PC-3 (cell line): ENCODE results near the gene AOPEP. TPM values are rescaled to one million over a fixed set of nuclear protein-coding genes. Genes with fewer than 3 reads are reported as not detected.

Experiments used
- ATAC-seq: fragments of 200-7000 bp; cut with Tn5 transposase; 2 replicates; pipeline ENCODE4 v1.9.1; 2020; ENCODE audit warnings: mild to moderate bottlenecking, moderate library complexity
- BruUV-seq: library from RNA; stranded (reverse); fragments of 400-500 nt; replicated peaks from 2 replicates; lab custom pipeline; 2021; lab: Mats Ljungman, UMichigan
- CTCF ChIA-PET: fragments of 300-600 bp; sonication (Branson Sonifier 250); formaldehyde crosslinking; loops from one replicate; lab custom pipeline; 2022; ENCODE audit warnings: antibody characterized with exemption; lab: Charles Lee
- POLR2A ChIA-PET: fragments of 300-600 bp; sonication (Branson Sonifier 250); formaldehyde crosslinking; loops from one replicate; lab custom pipeline; 2022; ENCODE audit warnings: antibody characterized with exemption; ENCODE audit not compliant: unreplicated experiment; lab: Charles Lee
- DNase-seq: peaks from one replicate; pipeline ENCODE4 v3.0.0-alpha.2; 2015
- H2AFZ ChIP-seq: fragments of 300-600 bp; sonication (generic); 2 replicates; pipeline ENCODE4 v1.6.0; 2016; ENCODE audit warnings: antibody characterized with exemption, low read length
- H3F3A ChIP-seq: fragments of 300-600 bp; sonication (generic); one replicate; pipeline ENCODE4 v1.6.0; 2017; ENCODE audit warnings: antibody characterized with exemption, low read length, control low read depth, mild to moderate bottlenecking; ENCODE audit not compliant: unreplicated experiment
- H3K27ac ChIP-seq: fragments of 300-600 bp; sonication (generic); 2 replicates; pipeline ENCODE4 v1.5.1; 2016; ENCODE audit warnings: mild to moderate bottlenecking, low read length
- H3K27me3 ChIP-seq: fragments of 300-600 bp; sonication (generic); 2 replicates; pipeline ENCODE4 v1.6.1; 2016; ENCODE audit warnings: low read length, mixed read lengths
- H3K36me3 ChIP-seq: fragments of 300-600 bp; sonication (generic); 2 replicates; pipeline ENCODE4 v1.6.1; 2016; ENCODE audit warnings: low read depth, mixed run types, low read length, mixed read lengths
- H3K4me1 ChIP-seq: fragments of 300-600 bp; sonication (generic); 2 replicates; pipeline ENCODE4 v1.5.1; 2016; ENCODE audit warnings: low read length; ENCODE audit not compliant: insufficient read depth
- H3K4me2 ChIP-seq: fragments of 300-600 bp; sonication (generic); 2 replicates; pipeline ENCODE4 v1.6.0; 2016; ENCODE audit warnings: low read length
- H3K4me3 ChIP-seq: fragments of 300-600 bp; sonication (generic); 2 replicates; pipeline ENCODE4 v1.5.1; 2016; ENCODE audit warnings: mild to moderate bottlenecking, low read length, mixed read lengths
- H3K79me2 ChIP-seq: fragments of 300-600 bp; sonication (generic); 2 replicates; pipeline ENCODE4 v1.6.1; 2017; ENCODE audit warnings: low read length, mixed read lengths
- H3K9ac ChIP-seq: fragments of 300-600 bp; sonication (generic); 2 replicates; pipeline ENCODE4 v1.6.0; 2016; ENCODE audit warnings: mild to moderate bottlenecking, low read length
- H3K9me2 ChIP-seq: fragments of 300-600 bp; sonication (generic); replicated peaks from 2 replicates; pipeline ENCODE4 v1.6.1; 2016; ENCODE audit warnings: mixed run types, low read length, mixed read lengths
- H3K9me3 ChIP-seq: fragments of 300-600 bp; sonication (generic); 2 replicates; pipeline ENCODE4 v1.6.1; 2016; ENCODE audit warnings: low read length, mixed read lengths
- H4K20me1 ChIP-seq: fragments of 300-600 bp; sonication (generic); 2 replicates; pipeline ENCODE4 v1.6.1; 2016; ENCODE audit warnings: low read length, mixed read lengths
- CTCF ChIP-seq: fragments of 300-600 bp; sonication (generic); conservative IDR thresholded peaks from 2 replicates; pipeline ENCODE4 v1.5.1; 2017; ENCODE audit warnings: antibody characterized with exemption, low read depth, mild to moderate bottlenecking, low read length
- EZH2 ChIP-seq: fragments of 300-600 bp; sonication (generic); IDR thresholded peaks from one replicate; pipeline ENCODE4 v1.6.1; 2017; ENCODE audit warnings: antibody characterized with exemption, mild to moderate bottlenecking, low read length; ENCODE audit not compliant: unreplicated experiment
- EZH2phosphoT487 ChIP-seq: fragments of 300-600 bp; sonication (generic); IDR thresholded peaks from 2 replicates; pipeline ENCODE4 v1.6.1; 2018; ENCODE audit warnings: mild to moderate bottlenecking, antibody characterized with exemption, low read length, borderline replicate concordance
- intact Hi-C: fragments of 100-400 bp; cut with micrococcal nuclease; formaldehyde crosslinking; loops from 2 replicates; pipeline ENCODE4 v1.9.0; 2023
- total RNA-seq: library from RNA; depleted of rRNA; stranded (reverse); fragments of >200 nt; gene quantifications from 2 replicates; pipeline ENCODE4 v1.2.3, GENCODE V29; 2014

Gene AOPEP
- total RNA-seq, 1 experiment from 2014 or later, result 23.1 TPM

GRCh38 chr9:94728719-94729118 is 2.2 kb downstream of the AOPEP start:
- H3K9me3 ChIP-seq, result no peaks in the 10 kb centered on the region
- ChIA-PET POLR2A (no interaction called here), CTCF (no interaction called here)
- H2AFZ ChIP-seq, result no peak overlapping the region
- H3K27ac ChIP-seq, result no peak overlapping the region
- ATAC-seq (no peak), DNase-seq (no peak)
- H3K4me2 ChIP-seq, result no peak overlapping the region
- H3K9me2 ChIP-seq, result no peaks in the 10 kb centered on the region
- intact Hi-C loops, result loop anchor here (10.0 kb wide), 1 partner anchor 444 kb away; no protein-coding TSS in a partner anchor
- H3K9ac ChIP-seq, result no peak overlapping the region
- no peaks in the 10 kb centered on the region for H4K20me1 ChIP-seq
- no peaks in the 10 kb centered on the region for H3F3A ChIP-seq
- H3K4me3 ChIP-seq, result no peak overlapping the region
- BruUV-seq, result no TSS peak
- H3K79me2 ChIP-seq, result peaks cover 31% of the 10 kb centered on the region
- peaks cover 7% of the 10 kb centered on the region for H3K4me1 ChIP-seq
- no peak for TF ChIP-seq EZH2
- no peak for TF ChIP-seq CTCF
- no peak for TF ChIP-seq EZH2phosphoT487
- no peaks in the 10 kb centered on the region for H3K36me3 ChIP-seq
- no peaks in the 10 kb centered on the region for H3K27me3 ChIP-seq

DNA sequence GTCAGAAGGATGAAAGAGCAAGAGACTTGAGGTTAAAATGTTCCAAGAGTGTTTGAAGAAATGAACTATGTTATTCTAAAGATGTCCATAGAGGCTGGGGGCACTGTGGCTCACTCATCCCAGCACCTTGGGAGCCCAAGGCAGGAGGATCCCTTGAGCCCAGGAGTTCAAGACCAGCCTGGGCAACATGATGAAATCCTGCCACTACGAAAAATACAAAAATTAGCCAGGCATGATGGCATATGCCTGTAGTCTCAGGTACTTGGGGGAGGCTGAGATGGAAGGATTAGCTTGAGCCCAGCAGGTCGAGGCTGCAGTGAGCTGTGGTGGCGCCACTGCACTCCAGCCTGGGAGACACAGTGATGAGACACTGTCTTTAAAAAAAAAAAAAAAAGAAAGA is 2.7 kb downstream of the AOPEP start:
- Histone ChIP-seq H3F3A (no peaks in the 10 kb centered on the region), H3K4me2 (no peak overlapping the region), H2AFZ (no peak overlapping the region), H3K4me3 (no peak overlapping the region), H3K27ac (no peak overlapping the region), H3K9me3 (no peaks in the 10 kb centered on the region), H3K27me3 (no peaks in the 10 kb centered on the region), H3K4me1 (peaks cover 7% of the 10 kb centered on the region), H4K20me1 (no peaks in the 10 kb centered on the region), H3K79me2 (peaks cover 31% of the 10 kb centered on the region), H3K9me2 (no peaks in the 10 kb centered on the region), H3K36me3 (no peaks in the 10 kb centered on the region), H3K9ac (no peak overlapping the region)
- DNase-seq, result no peak
- ChIA-PET POLR2A (no interaction called here), CTCF (no interaction called here)
- BruUV-seq, result no TSS peak
- intact Hi-C loops, result loop anchor here (10.0 kb wide), 1 partner anchor 444 kb away; no protein-coding TSS in a partner anchor
- TF ChIP-seq EZH2 (no peak), EZH2phosphoT487 (no peak), CTCF (peak; percentile 36; the same call in 1 of the 2 replicates)
- ATAC-seq, result no peak

DNA sequence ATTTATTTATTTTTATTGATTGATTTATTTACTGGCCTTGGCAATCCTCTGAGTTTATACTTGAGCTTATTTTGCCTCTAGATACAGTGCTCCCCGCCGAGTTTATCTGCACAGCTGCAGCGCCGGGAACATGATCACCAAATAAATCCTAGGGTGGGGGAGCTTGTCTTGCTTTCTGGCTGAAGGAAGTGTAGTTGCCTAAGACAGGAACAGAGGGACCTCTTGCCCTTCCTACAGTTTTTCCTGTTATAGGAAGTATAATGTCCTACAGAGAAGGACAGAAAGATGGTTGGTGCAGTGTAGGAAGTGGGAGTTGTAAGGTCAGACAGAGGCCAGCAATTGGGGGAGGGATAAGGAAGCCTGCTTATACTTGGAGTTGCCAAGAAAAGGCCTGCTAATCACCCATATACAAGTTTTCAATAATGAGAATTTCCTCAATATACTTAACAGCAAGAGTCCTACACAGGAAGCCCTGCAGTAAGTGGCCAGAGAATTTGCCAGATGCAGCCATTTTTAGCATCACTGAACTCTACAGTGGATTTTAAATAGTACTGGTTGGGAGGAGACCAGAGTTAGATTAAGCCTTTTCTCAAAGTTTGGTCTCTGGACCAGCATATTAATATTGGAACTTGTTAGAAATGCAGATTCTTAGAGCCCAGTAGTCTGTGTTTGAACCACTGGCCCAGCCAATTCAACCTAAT is 7.7 kb downstream of the AOPEP start:
- intact Hi-C loops, result no loop called here

More for the DNA sequence above, 7.7 kb downstream of the AOPEP start:
- no peak overlapping the region for H2AFZ ChIP-seq
- no peak overlapping the region for H3K27ac ChIP-seq
- H3K27me3 ChIP-seq, result no peaks in the 10 kb centered on the region
- TF ChIP-seq EZH2phosphoT487, result no peak
- no peak for TF ChIP-seq EZH2
- TF ChIP-seq CTCF, result no peak
- no peaks in the 10 kb centered on the region for H3K9me2 ChIP-seq
- H3K36me3 ChIP-seq, result no peaks in the 10 kb centered on the region
- BruUV-seq, result no TSS peak
- DNase-seq (no peak), ATAC-seq (no peak)
- peaks cover 11% of the 10 kb centered on the region for H3K79me2 ChIP-seq
- no peak overlapping the region for H3K4me2 ChIP-seq
- no peaks in the 10 kb centered on the region for H4K20me1 ChIP-seq
- H3K4me1 ChIP-seq, result no peaks in the 10 kb centered on the region
- no peak overlapping the region for H3K9ac ChIP-seq
- H3K9me3 ChIP-seq, result no peaks in the 10 kb centered on the region
- no peak overlapping the region for H3K4me3 ChIP-seq
- H3F3A ChIP-seq, result no peaks in the 10 kb centered on the region
- CTCF ChIA-PET, result no interaction called here
- POLR2A ChIA-PET, result no interaction called here
